H4 (cell line): ENCODE data around the gene AMOT. TPM values are rescaled to one million over a fixed set of nuclear protein-coding genes. Genes with fewer than 3 reads are reported as not detected.

Source experiments
- DNase-seq: peaks from one replicate; pipeline ENCODE4 v3.0.0-alpha.2; 2015; ENCODE audit warnings: low spot score
- total RNA-seq: library from RNA; depleted of rRNA; stranded (reverse); fragments of >200 nt; shearing (Covaris generic); gene quantifications from 2 replicates; pipeline ENCODE4 v1.2.3, GENCODE V29; 2014; rRNA removed

The AMOT gene
- total RNA-seq, 1 experiment from 2014 or later: 6.7 TPM

GRCh38 chrX:112746812-112747595 is 93.6 kb downstream of the AMOT start:
- peak; percentile 6 for DNase-seq

GRCh38 chrX:112738347-112739033 is 102.1 kb downstream of the AMOT start:
- DNase-seq: no peak

- no peak for DNase-seq
These were observed 104.3 kb downstream of the AMOT start for GRCh38 chrX:112736310-112736709.

DNA sequence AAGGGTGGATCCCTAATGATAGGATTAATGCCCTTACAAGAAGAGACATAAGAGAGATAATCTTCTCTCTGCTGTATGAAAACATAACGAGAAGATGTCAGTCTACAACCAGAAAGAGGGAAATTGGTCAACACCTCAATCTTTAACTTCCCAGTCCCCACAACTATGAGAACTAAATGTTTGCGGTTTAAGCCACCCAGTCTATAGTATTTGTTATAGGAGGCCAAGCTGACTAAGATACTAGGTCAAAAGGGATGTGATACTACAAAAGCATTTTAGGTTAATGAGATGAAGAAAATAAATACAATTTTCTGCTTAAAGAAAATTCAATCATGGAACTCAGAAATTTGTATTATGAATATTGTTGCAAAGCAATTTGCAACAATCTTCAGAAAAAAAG is 105.5 kb downstream of the AMOT start:
- DNase-seq: no peak

DNA sequence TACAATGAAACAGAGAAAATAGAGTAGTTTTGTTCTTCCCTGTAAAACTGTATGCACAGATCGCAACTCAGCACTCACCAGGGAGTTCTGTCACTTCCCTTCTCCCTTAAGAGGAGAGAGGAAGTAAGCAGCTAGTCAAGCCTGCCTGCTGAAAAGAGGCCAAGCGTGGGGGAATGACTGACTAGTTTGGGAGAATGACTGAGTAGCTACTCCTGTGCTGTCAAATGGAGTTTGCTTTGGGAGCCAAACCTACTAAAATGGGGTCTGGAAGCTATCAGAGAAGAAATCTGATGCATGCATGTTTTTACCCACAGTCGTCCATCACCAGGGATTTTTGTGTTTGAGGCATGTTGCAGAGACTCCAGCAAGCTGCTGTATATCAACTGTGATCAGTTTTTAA is 106.3 kb downstream of the AMOT start:
- DNase-seq: no peak

DNA sequence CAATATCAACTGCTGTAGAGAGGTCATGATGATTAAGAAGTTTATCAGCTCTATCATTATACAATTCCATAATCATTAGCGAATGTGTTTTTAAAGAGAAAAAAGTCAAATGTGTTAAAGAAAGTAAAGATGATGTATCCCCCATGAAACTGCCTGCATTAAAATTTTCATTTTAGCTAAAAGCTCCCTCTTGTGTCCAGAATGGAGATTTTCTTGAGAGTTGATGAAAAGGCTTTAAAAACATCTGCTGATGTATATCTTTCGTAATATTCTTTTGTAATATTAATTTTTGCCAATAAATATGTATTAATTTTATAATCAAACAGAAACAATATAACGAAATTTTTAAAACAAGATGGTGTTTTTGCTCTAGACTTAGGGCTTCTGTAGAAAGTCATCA is 108.8 kb downstream of the AMOT start:
- no peak for DNase-seq

Other genes starting within 250 kb of the AMOT start
- 0.43 TPM in 1 of 2 replicates, not detected in the other for gene LHFPL1, start 160.9 kb downstream of the AMOT start, total RNA-seq